Upper lobe of right lung (tissue), 1 donor: ENCODE measurements around the gene PERCC1. TPM values are rescaled to one million over a fixed set of nuclear protein-coding genes. Genes with fewer than 3 reads are reported as not detected.

ENCODE experiments used
- ATAC-seq: fragments of 200-7000 bp; cut with Tn5 transposase; one replicate; pipeline ENCODE4 v1.9.1; 2020; ENCODE audit warnings: mild to moderate bottlenecking, moderate library complexity
- DNase-seq: peaks from one replicate; pipeline ENCODE4 v3.0.0-alpha.2; 2020
- H3K27ac ChIP-seq: fragments of 200-600 bp; one replicate; pipeline ENCODE4 v1.8.0; 2022
- H3K27me3 ChIP-seq: fragments of 200-600 bp; one replicate; pipeline ENCODE4 v1.8.0; 2022; ENCODE audit warnings: mild to moderate bottlenecking
- H3K36me3 ChIP-seq: fragments of 200-600 bp; one replicate; pipeline ENCODE4 v1.8.0; 2022
- H3K4me1 ChIP-seq: fragments of 200-600 bp; one replicate; pipeline ENCODE4 v1.8.0; 2022
- H3K4me3 ChIP-seq: fragments of 200-600 bp; one replicate; pipeline ENCODE4 v1.8.0; 2022; ENCODE audit warnings: mild to moderate bottlenecking
- H3K9me3 ChIP-seq: fragments of 200-600 bp; one replicate; pipeline ENCODE4 v1.8.0; 2022
- intact Hi-C: fragments of 100-400 bp; cut with DNase I; formaldehyde crosslinking; loops from one replicate; pipeline ENCODE4 v1.11.0; 2022
- total RNA-seq: library from RNA; stranded (reverse); fragmentation: NEBNext Ultra II Directional; extraction: Animal tissue kit (Norgen Biotek cat#: 25700); gene quantifications from one replicate; pipeline ENCODE4 v1.2.1, GENCODE V29; 2021
- TF ChIP-seq, protein P1 (sequence below): fragments of 200-600 bp; IDR thresholded peaks from one replicate; pipeline ENCODE4 v1.8.0; 2022; ENCODE audit warnings: antibody characterized with exemption
- donor health status: DM: no; HTN: yes; CAD: no; lungs with severe emphysema.

Gene PERCC1
- total RNA-seq, 1 donor from 2014 or later: not detected

DNA sequence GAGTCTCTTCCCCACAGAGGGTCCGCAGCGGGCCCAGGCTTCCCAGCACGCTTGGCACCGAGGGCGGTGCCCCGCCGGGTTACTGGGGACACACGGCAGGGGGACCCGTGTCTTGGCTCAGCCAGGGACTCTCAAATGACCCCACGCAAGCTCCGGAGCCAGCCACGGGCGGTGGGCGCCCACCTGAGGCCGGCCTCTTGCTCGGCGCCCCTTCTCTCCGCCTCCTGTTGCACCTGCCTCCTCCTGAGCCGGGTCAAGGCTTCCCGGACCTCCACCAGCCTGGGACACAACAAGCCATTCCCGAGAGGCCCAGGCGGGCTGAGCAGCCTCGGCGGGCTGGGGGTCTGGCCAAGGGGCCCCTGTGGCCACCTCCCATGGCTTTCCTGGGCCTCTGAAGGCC is 11.8 kb downstream of the PERCC1 start:
- DNase-seq (no peak), ATAC-seq (no peak)
- Histone ChIP-seq H3K27me3 (no peaks in the 10 kb centered on the region), H3K9me3 (no peaks in the 10 kb centered on the region), H3K4me3 (no peak overlapping the region), H3K4me1 (no peaks in the 10 kb centered on the region), H3K27ac (no peak overlapping the region), H3K36me3 (peaks cover 6% of the 10 kb centered on the region)
- intact Hi-C loops: no loop called here
- TF ChIP-seq, protein P1, sequence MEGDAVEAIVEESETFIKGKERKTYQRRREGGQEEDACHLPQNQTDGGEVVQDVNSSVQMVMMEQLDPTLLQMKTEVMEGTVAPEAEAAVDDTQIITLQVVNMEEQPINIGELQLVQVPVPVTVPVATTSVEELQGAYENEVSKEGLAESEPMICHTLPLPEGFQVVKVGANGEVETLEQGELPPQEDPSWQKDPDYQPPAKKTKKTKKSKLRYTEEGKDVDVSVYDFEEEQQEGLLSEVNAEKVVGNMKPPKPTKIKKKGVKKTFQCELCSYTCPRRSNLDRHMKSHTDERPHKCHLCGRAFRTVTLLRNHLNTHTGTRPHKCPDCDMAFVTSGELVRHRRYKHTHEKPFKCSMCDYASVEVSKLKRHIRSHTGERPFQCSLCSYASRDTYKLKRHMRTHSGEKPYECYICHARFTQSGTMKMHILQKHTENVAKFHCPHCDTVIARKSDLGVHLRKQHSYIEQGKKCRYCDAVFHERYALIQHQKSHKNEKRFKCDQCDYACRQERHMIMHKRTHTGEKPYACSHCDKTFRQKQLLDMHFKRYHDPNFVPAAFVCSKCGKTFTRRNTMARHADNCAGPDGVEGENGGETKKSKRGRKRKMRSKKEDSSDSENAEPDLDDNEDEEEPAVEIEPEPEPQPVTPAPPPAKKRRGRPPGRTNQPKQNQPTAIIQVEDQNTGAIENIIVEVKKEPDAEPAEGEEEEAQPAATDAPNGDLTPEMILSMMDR: no peak

DNA sequence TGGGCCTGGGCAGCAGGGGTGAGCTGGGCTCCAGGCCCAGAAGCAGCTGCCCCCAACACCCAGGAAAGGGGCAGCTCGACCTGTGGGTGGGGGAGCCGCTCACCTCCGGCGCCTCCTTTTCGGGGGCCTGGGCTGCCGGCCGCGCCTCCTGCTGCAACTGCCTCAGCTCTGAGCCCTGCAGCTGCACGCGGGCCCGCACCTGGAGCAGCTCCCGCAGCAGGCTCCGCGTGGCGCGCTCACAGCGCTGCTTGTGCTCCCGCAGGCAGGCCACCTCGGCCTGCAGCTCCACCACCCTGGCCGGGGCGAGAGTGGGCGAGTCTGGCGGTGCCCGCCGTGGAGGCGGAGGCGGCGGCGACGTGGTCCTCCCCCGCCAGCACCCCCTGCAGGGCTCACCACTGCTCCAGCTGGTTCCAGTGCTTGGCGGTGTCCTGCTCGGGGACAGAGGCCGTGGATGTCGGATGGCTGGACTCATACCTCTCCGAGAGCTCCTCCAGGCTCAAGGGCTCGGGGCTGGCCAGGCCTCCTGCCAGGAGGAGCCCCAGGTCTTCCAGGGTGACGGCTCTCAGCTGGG is 12.6 kb downstream of the PERCC1 start:
- ATAC-seq: no peak
- H3K27ac ChIP-seq: no peak overlapping the region
- H3K9me3 ChIP-seq: no peaks in the 10 kb centered on the region
- DNase-seq: no peak
- H3K4me3 ChIP-seq: no peak overlapping the region
- intact Hi-C loops: no loop called here
- TF ChIP-seq, protein P1: no peak
- peaks cover 14% of the 10 kb centered on the region for H3K36me3 ChIP-seq
- H3K4me1 ChIP-seq: no peaks in the 10 kb centered on the region
- H3K27me3 ChIP-seq: no peaks in the 10 kb centered on the region

GRCh38 chr16:1443980-1444729 is 13.3 kb downstream of the PERCC1 start, which contains the start of gene CCDC154:
Gene CCDC154, minus strand, starts transcription at chr16:1444556. Its CDS starts 234 bp downstream, at chr16:1444322.
- TF ChIP-seq, protein P1: no peak
- ATAC-seq (no peak), DNase-seq (no peak)
- Histone ChIP-seq H3K9me3 (no peaks in the 10 kb centered on the region), H3K4me1 (no peaks in the 10 kb centered on the region), H3K4me3 (no peak within 1 kb of the TSS), H3K27ac (no peak within 1 kb of the TSS), H3K36me3 (peaks cover 15% of the 10 kb centered on the region), H3K27me3 (no peaks in the 10 kb centered on the region)
- intact Hi-C loops: no loop called here

DNA sequence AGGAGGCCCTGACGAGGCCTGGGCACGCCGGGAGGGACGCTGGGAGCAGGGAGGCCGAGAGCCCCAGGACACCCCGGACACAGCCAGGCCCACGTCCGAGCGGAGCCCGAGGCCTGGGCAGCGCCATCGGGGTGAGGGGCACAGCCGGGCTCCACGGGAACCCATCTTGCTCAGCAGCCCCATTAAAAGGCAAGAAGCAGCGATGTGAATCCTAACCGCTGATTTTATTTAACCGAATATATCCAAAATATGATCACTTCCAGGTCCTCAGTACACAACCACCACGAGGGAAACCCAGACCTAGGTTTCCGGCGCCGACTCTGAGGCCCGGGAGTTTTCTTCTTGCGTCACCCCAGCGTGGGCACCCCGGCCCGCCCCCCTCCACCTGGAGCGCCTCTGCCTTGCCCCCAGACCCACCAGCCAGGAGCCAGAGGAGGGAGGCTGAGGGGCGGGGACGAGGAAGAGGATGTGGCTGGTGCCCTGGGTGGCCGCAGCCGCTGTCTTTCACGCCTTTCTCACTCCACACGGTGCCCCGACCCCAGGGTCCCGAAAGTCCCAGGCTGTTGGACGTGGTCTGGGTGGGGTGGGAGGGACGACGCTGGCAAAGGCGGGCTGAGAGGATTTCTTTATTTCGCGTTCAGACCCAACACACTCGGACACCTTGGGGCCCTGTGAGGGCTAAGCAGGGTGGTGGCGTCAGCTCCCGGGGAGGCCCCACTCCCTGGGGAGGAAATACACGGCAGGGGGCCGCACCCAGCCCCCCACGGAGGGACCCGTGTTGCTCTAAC is 14.0 kb downstream of the PERCC1 start:
- no peak for DNase-seq
- intact Hi-C loops: no loop called here
- Histone ChIP-seq H3K4me3 (no peak overlapping the region), H3K27ac (no peak overlapping the region), H3K9me3 (no peaks in the 10 kb centered on the region), H3K27me3 (no peaks in the 10 kb centered on the region), H3K36me3 (peaks cover 22% of the 10 kb centered on the region), H3K4me1 (no peaks in the 10 kb centered on the region)
- TF ChIP-seq, protein P1: no peak
- ATAC-seq: no peak

DNA sequence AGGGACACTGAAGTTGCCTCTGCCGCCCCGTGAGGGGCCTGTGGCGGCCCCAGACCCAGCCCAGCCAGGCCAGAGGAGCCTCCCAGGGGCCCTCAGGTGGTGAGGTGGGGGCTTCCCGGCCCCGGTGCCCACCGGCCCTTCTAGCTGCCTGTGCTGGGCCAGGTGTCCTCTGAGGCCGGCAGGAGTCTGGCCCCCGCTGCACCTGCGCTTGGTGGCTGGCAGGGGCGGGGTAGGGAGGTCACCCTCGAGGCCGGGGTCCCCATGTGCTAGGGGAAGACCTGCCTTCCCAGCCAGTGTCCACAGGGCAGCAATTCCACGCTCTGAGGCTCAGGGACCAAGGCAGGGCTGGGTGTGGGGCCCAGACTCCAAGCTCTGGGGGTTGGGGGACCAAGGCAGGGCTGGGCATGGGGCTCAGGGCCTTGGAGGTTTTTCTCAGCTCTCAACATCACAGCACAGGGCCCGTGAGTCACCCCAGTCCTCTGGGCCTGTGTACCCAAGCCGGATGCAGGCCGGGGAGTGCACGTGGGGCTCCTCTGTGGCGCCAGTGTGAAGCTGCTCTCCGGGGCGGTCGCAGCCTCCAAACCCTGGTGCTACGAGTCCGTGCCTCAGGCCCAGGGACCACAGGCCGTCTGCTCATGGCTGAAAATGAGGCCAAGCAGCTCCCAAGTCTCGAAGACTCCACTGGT is 14.8 kb downstream of the PERCC1 start:
- intact Hi-C loops: no loop called here
- Histone ChIP-seq H3K27ac (no peak overlapping the region), H3K36me3 (peaks cover 28% of the 10 kb centered on the region), H3K9me3 (no peaks in the 10 kb centered on the region), H3K27me3 (no peaks in the 10 kb centered on the region), H3K4me3 (no peak overlapping the region), H3K4me1 (no peaks in the 10 kb centered on the region)
- ATAC-seq (no peak), DNase-seq (no peak)
- TF ChIP-seq, protein P1: no peak
